Caco-2 (cell line): ENCODE results near the gene TTC23. TPM values are rescaled to one million over a fixed set of nuclear protein-coding genes. Genes with fewer than 3 reads are reported as not detected.

Experiments used
- BruUV-seq: library from RNA; stranded (reverse); fragments of 400-500 nt; replicated peaks from 2 replicates; lab custom pipeline; 2021; lab: Mats Ljungman, UMichigan
- CTCF ChIA-PET: fragments of 300-600 bp; sonication (Branson Sonifier 250); formaldehyde crosslinking; loops from one replicate; lab custom pipeline; 2022; ENCODE audit warnings: antibody characterized with exemption; lab: Charles Lee
- POLR2A ChIA-PET: fragments of 300-600 bp; sonication (Branson Sonifier 250); formaldehyde crosslinking; loops from one replicate; lab custom pipeline; 2022; ENCODE audit warnings: antibody characterized with exemption; lab: Charles Lee
- DNase-seq, 2 experiments: peaks; one replicate each; pipeline versions ENCODE4 v3.0.0 to v3.0.0-alpha.2; 2020 to 2022
- H3K27me3 ChIP-seq: replicated peaks from 2 replicates; pipeline ENCODE4 v1.6.0; 2011; ENCODE audit warnings: low read length; ENCODE audit not compliant: control insufficient read depth, insufficient read depth
- H3K36me3 ChIP-seq: 2 replicates; pipeline ENCODE4 v1.5.1; 2011; ENCODE audit warnings: low read length; ENCODE audit not compliant: control insufficient read depth, insufficient read depth
- H3K4me1 ChIP-seq: fragments of 250-450 bp; sonication (Bioruptor Pico); 2 replicates; pipeline ENCODE4 v1.5.1; 2020; ENCODE audit warnings: mild to moderate bottlenecking
- H3K4me3 ChIP-seq: 2 replicates; pipeline ENCODE4 v1.5.1; 2011; ENCODE audit warnings: low read depth, mild to moderate bottlenecking, control low read depth, low read length
- H3K9me3 ChIP-seq: fragments of 250-450 bp; sonication (Bioruptor Pico); 2 replicates; pipeline ENCODE4 v1.5.1; 2020; ENCODE audit warnings: mild to moderate bottlenecking, moderate library complexity
- H3K27ac Mint-ChIP-seq: one replicate; pipeline ENCODE4 v1.8.0; 2022; ENCODE audit warnings: mixed read lengths; ENCODE audit not compliant: unreplicated experiment
- H3K27me3 Mint-ChIP-seq: one replicate; pipeline ENCODE4 v1.8.0; 2022; ENCODE audit warnings: mixed read lengths; ENCODE audit not compliant: insufficient read depth, unreplicated experiment
- H3K36me3 Mint-ChIP-seq: one replicate; pipeline ENCODE4 v1.8.0; 2022; ENCODE audit warnings: mild to moderate bottlenecking, mixed read lengths; ENCODE audit not compliant: insufficient read depth, unreplicated experiment
- H3K4me1 Mint-ChIP-seq: one replicate; pipeline ENCODE4 v1.8.0; 2022; ENCODE audit warnings: low read depth, mixed read lengths; ENCODE audit not compliant: unreplicated experiment
- H3K4me3 Mint-ChIP-seq: one replicate; pipeline ENCODE4 v1.8.0; 2022; ENCODE audit warnings: mild to moderate bottlenecking, moderate library complexity, mixed read lengths; ENCODE audit not compliant: unreplicated experiment
- H3K9me3 Mint-ChIP-seq: one replicate; pipeline ENCODE4 v1.8.0; 2022; ENCODE audit warnings: mixed read lengths; ENCODE audit not compliant: unreplicated experiment
- CTCF ChIP-seq, 2 experiments: fragments of 200-600 bp in 1 of 2; IDR thresholded peaks; 1 replicate in 1 of 2; 2 replicates in 1 of 2; pipeline versions ENCODE4 v1.5.1 to v1.8.0; 2011 to 2022; ENCODE audit warnings: antibody characterized with exemption in 1 of 2, control low read depth in 1 of 2, inconsistent platforms in 1 of 2, low read depth in 1 of 2, low read length in 1 of 2, mild to moderate bottlenecking in 1 of 2, moderate library complexity in 1 of 2; ENCODE audit not compliant: insufficient read depth in 1 of 2, severe bottlenecking in 1 of 2, unreplicated experiment in 1 of 2
- intact Hi-C: fragments of 100-400 bp; cut with micrococcal nuclease; formaldehyde crosslinking; loops from one replicate; pipeline ENCODE4 v1.10.0; 2022; ENCODE audit not compliant: unreplicated experiment
- total RNA-seq: library from RNA; stranded (reverse); gene quantifications from 2 replicates; pipeline ENCODE4 v1.2.3, GENCODE V29; 2022

TTC23 gene
- total RNA-seq, 1 experiment from 2014 or later, result 10.8 TPM

DNA sequence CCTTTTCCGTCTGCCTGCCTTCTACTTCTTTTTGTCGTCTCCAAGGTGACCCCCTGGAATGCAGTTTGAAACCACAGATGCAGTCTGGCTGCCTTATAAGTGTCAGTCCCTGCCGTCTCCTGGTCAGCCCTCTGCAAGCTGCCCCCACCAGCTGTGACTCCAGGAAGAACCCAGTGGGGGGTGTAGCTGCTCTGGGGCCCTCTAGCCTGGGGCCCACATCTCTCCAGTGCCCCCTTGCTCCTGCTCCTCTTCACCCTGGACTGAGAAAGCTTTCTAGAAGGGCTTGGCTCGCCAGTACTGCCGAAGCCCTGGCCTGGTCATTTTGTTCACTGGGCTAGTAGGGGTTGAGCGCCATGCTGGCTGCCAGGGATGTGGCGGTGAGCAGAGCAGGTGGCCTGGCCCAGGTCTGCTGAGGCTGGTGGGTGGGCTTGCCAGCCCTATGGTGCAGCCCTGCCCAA lies 123.2 kb downstream of the TTC23 start:
- BruUV-seq, result no TSS peak
- Histone ChIP-seq H3K9me3 (no peaks in the 10 kb centered on the region), H3K36me3 (no peaks in the 10 kb centered on the region; the same call in 1 of the 2 replicates), H3K4me3 (no peak overlapping the region), H3K4me1 (peaks cover 10% of the 10 kb centered on the region), H3K27me3 (no peaks in the 10 kb centered on the region)
- Mint-ChIP-seq H3K27me3 (no peaks in the 10 kb centered on the region), H3K9me3 (peaks cover 10% of the 10 kb centered on the region), H3K27ac (no peak overlapping the region), H3K36me3 (no peaks in the 10 kb centered on the region), H3K4me1 (peaks cover 12% of the 10 kb centered on the region), H3K4me3 (no peak overlapping the region)
- intact Hi-C loops, result no loop called here
- DNase-seq, result no peak
- ChIA-PET CTCF (no interaction called here), POLR2A (no interaction called here)
- TF ChIP-seq CTCF (IDR thresholded peaks at IDR 0.05; ENCODE audit: insufficient read depth in 1 of 2, low read depth in 1 of 2, low read length in 1 of 2, severe bottlenecking in 1 of 2, unreplicated experiment in 1 of 2), result no peak

- Histone ChIP-seq H3K9me3 (no peaks in the 10 kb centered on the region), H3K4me1 (peaks cover 10% of the 10 kb centered on the region), H3K36me3 (no peaks in the 10 kb centered on the region), H3K4me3 (no peak overlapping the region), H3K27me3 (no peaks in the 10 kb centered on the region)
- no peak for DNase-seq
- BruUV-seq, result no TSS peak
- Mint-ChIP-seq H3K4me3 (no peak overlapping the region), H3K36me3 (no peaks in the 10 kb centered on the region), H3K4me1 (peaks cover 5% of the 10 kb centered on the region), H3K27ac (no peak overlapping the region), H3K27me3 (no peaks in the 10 kb centered on the region), H3K9me3 (peaks cover 4% of the 10 kb centered on the region)
- POLR2A ChIA-PET, result no interaction called here
- intact Hi-C loops, result no loop called here
- TF ChIP-seq CTCF (IDR thresholded peaks at IDR 0.05; ENCODE audit: insufficient read depth in 1 of 2, low read depth in 1 of 2, low read length in 1 of 2, severe bottlenecking in 1 of 2, unreplicated experiment in 1 of 2), result no peak
- CTCF ChIA-PET, result interaction anchor here (1.6 kb wide), 1 partner anchor 31 kb away, joined by 3 read pairs; no protein-coding TSS in a partner anchor
Observed at GRCh38 chr15:99125061-99125891, 124.1 kb downstream of the TTC23 start.

DNA sequence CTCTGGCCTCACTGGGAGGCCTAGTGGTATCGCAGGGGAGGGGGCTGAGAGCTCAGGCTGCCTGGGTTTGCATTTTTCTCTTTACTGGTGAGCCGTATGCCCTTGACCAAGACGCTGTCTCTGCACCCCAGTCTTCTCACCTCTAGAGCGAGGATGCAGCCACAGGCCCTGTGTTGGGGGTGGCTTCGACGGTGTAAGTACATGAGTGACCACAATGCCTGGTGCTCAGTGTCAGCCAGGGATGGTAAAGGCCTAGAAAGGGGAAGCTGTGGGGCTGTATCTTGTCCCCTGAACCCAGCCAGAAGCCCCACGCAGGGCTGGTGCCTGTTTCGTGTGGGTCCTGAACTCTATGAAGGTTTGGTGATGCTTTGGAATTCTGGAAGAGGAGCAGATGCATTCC lies 124.7 kb downstream of the TTC23 start:
- no peaks in the 10 kb centered on the region for H3K9me3 Mint-ChIP-seq
- no peak overlapping the region for H3K27ac Mint-ChIP-seq
- intact Hi-C loops, result no loop called here
- no peaks in the 10 kb centered on the region for H3K27me3 Mint-ChIP-seq
- Histone ChIP-seq H3K4me1 (peaks cover 10% of the 10 kb centered on the region), H3K4me3 (no peak overlapping the region), H3K27me3 (no peaks in the 10 kb centered on the region), H3K36me3 (no peaks in the 10 kb centered on the region), H3K9me3 (no peaks in the 10 kb centered on the region)
- no TSS peak for BruUV-seq
- no peaks in the 10 kb centered on the region for H3K4me1 Mint-ChIP-seq
- H3K36me3 Mint-ChIP-seq, result no peaks in the 10 kb centered on the region
- DNase-seq, result peak in 1 of 2 experiments; percentile 12
- no peak for TF ChIP-seq CTCF (IDR thresholded peaks at IDR 0.05; ENCODE audit: insufficient read depth in 1 of 2, low read depth in 1 of 2, low read length in 1 of 2, severe bottlenecking in 1 of 2, unreplicated experiment in 1 of 2)
- CTCF ChIA-PET, result interaction anchor here (0.6 to 1.6 kb wide), 2 partner anchors 24 to 32 kb away, joined by 3 read pairs; no protein-coding TSS in a partner anchor
- no peak overlapping the region for H3K4me3 Mint-ChIP-seq
- POLR2A ChIA-PET, result no interaction called here
